K562 (cell line): ENCODE data around the gene RFPL3. TPM values are rescaled to one million over a fixed set of nuclear protein-coding genes. Genes with fewer than 3 reads are reported as not detected.

Experiments used
- ATAC-seq: fragments of 200-7000 bp; cut with Tn5 transposase; 3 replicates; pipeline ENCODE4 v1.9.1; 2020; ENCODE audit warnings: moderate library complexity
- BruUV-seq: library from RNA; stranded (reverse); fragments of 400-500 nt; replicated peaks from 2 replicates; lab custom pipeline; 2021; lab: Mats Ljungman, UMichigan
- CTCF ChIA-PET: fragments of 300-600 bp; formaldehyde crosslinking; extraction: SDS; loops from one replicate; lab custom pipeline; 2021; ENCODE audit warnings: low intra/inter-chr PET ratio; lab: Yijun Ruan, JAX
- POLR2A ChIA-PET: fragments of 300-600, 350-650 bp; sonication (Branson Sonifier 250); formaldehyde crosslinking; extraction: SDS; loops from one replicate; lab custom pipeline; 2021; ENCODE audit warnings: antibody characterized with exemption, inconsistent platforms; lab: Yijun Ruan, JAX
- DNase-seq, 4 experiments: peaks; one replicate each; pipeline versions ENCODE4 v3.0.0 to v3.0.0-alpha.2; 2011 to 2018; ENCODE audit warnings: low spot score in 3 of 4, mixed read lengths in 3 of 4; ENCODE audit errors: extremely low read depth in 1 of 4
- FAIRE-seq: peaks from 2 replicates; lab custom pipeline; 2011; peaks lifted over from hg19 to GRCh38; lab: Jason Lieb, UNC
- H2AFZ ChIP-seq: 2 replicates; pipeline ENCODE4 v1.6.0; 2011; ENCODE audit warnings: low read depth, low read length, control low read depth, inconsistent platforms
- H3K27ac ChIP-seq: fragments of 200-600 bp; 3 replicates; pipeline ENCODE4 v1.8.0; 2011; ENCODE audit warnings: low read depth, mild to moderate bottlenecking, control low read depth, inconsistent platforms, low read length, moderate library complexity, mixed read lengths; ENCODE audit errors: extremely low read depth
- H3K27me3 ChIP-seq, 2 experiments: fragments of 300-600 bp in 1 of 2; 2 replicates in 1 of 2; 3 replicates in 1 of 2; pipeline versions ENCODE4 v1.6.0 to v1.8.0; 2011; ENCODE audit warnings: inconsistent platforms in 2 of 2, low read length in 2 of 2, mild to moderate bottlenecking in 1 of 2, mixed read lengths in 1 of 2, moderate library complexity in 1 of 2; ENCODE audit not compliant: control insufficient read depth in 2 of 2, insufficient read depth in 2 of 2
- H3K36me3 ChIP-seq: fragments of 300-600 bp; 3 replicates; pipeline ENCODE4 v1.8.0; 2011; ENCODE audit warnings: mild to moderate bottlenecking, low read length, inconsistent platforms; ENCODE audit not compliant: control insufficient read depth, insufficient read depth
- H3K4me1 ChIP-seq, 2 experiments: fragments of 200-600 bp in 1 of 2; replicated peaks in 1 of 2; 2 replicates in 1 of 2; 3 replicates in 1 of 2; pipeline versions ENCODE4 v1.5.1 to v1.8.0; 2011; ENCODE audit warnings: inconsistent platforms in 2 of 2, low read length in 2 of 2, mild to moderate bottlenecking in 1 of 2, mixed read lengths in 1 of 2, moderate library complexity in 1 of 2; ENCODE audit not compliant: control insufficient read depth in 2 of 2, insufficient read depth in 2 of 2
- H3K4me2 ChIP-seq: 2 replicates; pipeline ENCODE4 v1.6.1; 2011; ENCODE audit warnings: low read length, control low read depth, inconsistent platforms, mixed read lengths; ENCODE audit not compliant: insufficient read depth
- H3K4me3 ChIP-seq: fragments of 200-600 bp; sonication (generic), shearing (Covaris generic); 2 replicates; pipeline ENCODE4 v1.5.1; 2016; ENCODE audit warnings: control low read depth, inconsistent platforms
- H3K79me2 ChIP-seq: fragments of 200-600 bp; 3 replicates; pipeline ENCODE4 v1.8.0; 2011; ENCODE audit warnings: low read length, inconsistent platforms; ENCODE audit not compliant: control insufficient read depth, insufficient read depth
- H3K9ac ChIP-seq, 2 experiments: 2 replicates each; pipeline versions ENCODE4 v1.6.0 to v1.6.1; 2011; ENCODE audit warnings: low read depth in 2 of 2, low read length in 2 of 2, control low read depth in 1 of 2, inconsistent platforms in 1 of 2, mild to moderate bottlenecking in 1 of 2, mixed read lengths in 1 of 2; ENCODE audit not compliant: insufficient read depth in 1 of 2
- H3K9me1 ChIP-seq: one replicate; pipeline ENCODE4 v1.6.0; 2011; ENCODE audit warnings: inconsistent platforms, mild to moderate bottlenecking, low read length, moderate library complexity; ENCODE audit not compliant: control insufficient read depth, insufficient read depth
- H3K9me3 ChIP-seq: replicated peaks from 2 replicates; pipeline ENCODE4 v1.5.1; 2011; ENCODE audit warnings: low read depth, low read length, inconsistent platforms; ENCODE audit not compliant: control insufficient read depth, insufficient read depth
- H4K20me1 ChIP-seq: replicated peaks from 2 replicates; pipeline ENCODE4 v1.6.1; 2011; ENCODE audit warnings: low read length, inconsistent platforms, mixed read lengths; ENCODE audit not compliant: control insufficient read depth, insufficient read depth
- NCOA4 ChIP-seq: fragments of 450-650 bp; IDR thresholded peaks from 2 replicates; pipeline ENCODE4 v1.6.1; 2018; ENCODE audit warnings: mild to moderate bottlenecking; ENCODE audit not compliant: partially characterized antibody
- WGBS: fragments of 100-300 bp; shearing (Covaris generic); methylation state at CpG from one replicate; pipeline ENCODE4 v1.1.6; 2016; ENCODE audit warnings: low coverage, mixed read lengths; ENCODE audit not compliant: insufficient coverage; ENCODE audit errors: missing lambda C conversion rate; 5-methylcytosine and 5-hydroxymethylcytosine counted together
- in situ Hi-C: fragments of 300-500 bp; cut with MboI; formaldehyde crosslinking; loops from 4 replicates; pipeline ENCODE4 v1.15.0; 2018; ENCODE audit warnings: inconsistent platforms, mixed read lengths
- intact Hi-C: fragments of 100-400 bp; cut with micrococcal nuclease; formaldehyde crosslinking; loops from 2 replicates; pipeline ENCODE4 v1.14.2; 2022
- polyA plus RNA-seq, 8 experiments: library from polyadenylated mRNA; depleted of rRNA in 4 of 8; stranded (reverse) in 5 of 8; unstranded in 3 of 8; fragments of >200 nt; fragmentation: Nextera tagmentation in 2 of 8; fragmentation: Illumina TruSeq in 1 of 8; extraction: Ambion mirVana in 2 of 8; extraction: Trizol in 1 of 8; gene quantifications; 2 replicates each; pipeline versions ENCODE4 v1.2.1 to v1.2.3, GENCODE V29; 2011 to 2014; ENCODE audit warnings: inconsistent platforms in 1 of 8, missing spikeins in 1 of 8
- total RNA-seq, 7 experiments: library from RNA; depleted of rRNA in 6 of 7; stranded (reverse); fragments of >200 nt in 6 of 7; fragmentation: Illumina TruSeq in 2 of 7; extraction: Trizol in 2 of 7; gene quantifications; 2 replicates each; pipeline versions ENCODE4 v1.2.1 to v1.2.3, GENCODE V29; 2011 to 2021; ENCODE audit warnings: low replicate concordance in 1 of 7
- TF ChIP-seq, protein P1 (sequence below): fragments of 250-450 bp; sonication (Bioruptor Pico); IDR thresholded peaks from 2 replicates; pipeline ENCODE4 v1.4.0; 2020; ENCODE audit warnings: mild to moderate bottlenecking, moderate library complexity

RFPL3 gene
- total and polyA plus RNA-seq, 9 of the 15 experiments (the other 6 are each of a cell fraction or from before 2014, with no cell fraction given): not detected

DNA sequence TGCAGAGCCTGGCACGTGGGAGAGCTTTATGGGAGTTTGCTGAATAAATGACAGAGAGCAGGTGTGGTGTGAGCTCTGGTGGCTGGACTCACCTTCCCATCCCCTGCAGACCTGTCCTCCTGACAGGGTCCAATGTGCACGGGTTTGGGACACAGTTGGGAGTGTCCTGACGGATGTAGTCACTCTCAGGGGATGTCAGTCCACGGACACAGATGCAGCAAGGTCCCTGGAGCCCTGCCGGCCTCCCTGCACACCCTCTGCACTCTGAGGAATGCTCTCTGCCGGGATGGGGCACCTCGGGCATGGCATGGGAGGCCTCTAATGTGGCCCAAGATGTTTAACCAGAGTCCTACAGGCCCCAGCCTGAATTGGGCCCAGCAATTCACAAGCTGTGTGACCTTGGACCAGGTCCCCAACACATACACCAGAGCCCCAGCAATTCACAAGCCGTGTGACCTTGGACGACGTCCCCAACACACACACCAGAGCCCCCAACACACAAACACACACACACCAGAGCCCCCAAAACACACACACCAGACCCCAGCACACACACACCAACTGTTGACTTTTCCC is 30.0 kb upstream of the RFPL3 start:
- H3K9me3 ChIP-seq: no peaks in the 10 kb centered on the region
- H3K79me2 ChIP-seq: no peaks in the 10 kb centered on the region
- H3K9me1 ChIP-seq: no peaks in the 10 kb centered on the region
- FAIRE-seq (no peak), ATAC-seq (no peak), DNase-seq (no peak)
- H2AFZ ChIP-seq: no peak overlapping the region
- H3K4me2 ChIP-seq: no peak overlapping the region
- 0% methylated on average over 10 of the region's 10 CpGs for WGBS
- H3K4me3 ChIP-seq: no peak overlapping the region
- no peak overlapping the region for H3K27ac ChIP-seq
- in situ Hi-C loops (no loop called here), intact Hi-C loops (no loop called here)
- ChIA-PET CTCF (no interaction called here), POLR2A (no interaction called here)
- H3K9ac ChIP-seq: no peak overlapping the region
- no peaks in the 10 kb centered on the region for H4K20me1 ChIP-seq
- H3K36me3 ChIP-seq: no peaks in the 10 kb centered on the region
- peaks cover 0 to 5% of the 10 kb centered on the region in 2 experiments; a peak in 1 of 5 replicates for H3K27me3 ChIP-seq
- BruUV-seq: no TSS peak
- H3K4me1 ChIP-seq: peaks cover 0 to 3% of the 10 kb centered on the region in 2 experiments; a peak in 1 of 5 replicates
- TF ChIP-seq, protein P1, sequence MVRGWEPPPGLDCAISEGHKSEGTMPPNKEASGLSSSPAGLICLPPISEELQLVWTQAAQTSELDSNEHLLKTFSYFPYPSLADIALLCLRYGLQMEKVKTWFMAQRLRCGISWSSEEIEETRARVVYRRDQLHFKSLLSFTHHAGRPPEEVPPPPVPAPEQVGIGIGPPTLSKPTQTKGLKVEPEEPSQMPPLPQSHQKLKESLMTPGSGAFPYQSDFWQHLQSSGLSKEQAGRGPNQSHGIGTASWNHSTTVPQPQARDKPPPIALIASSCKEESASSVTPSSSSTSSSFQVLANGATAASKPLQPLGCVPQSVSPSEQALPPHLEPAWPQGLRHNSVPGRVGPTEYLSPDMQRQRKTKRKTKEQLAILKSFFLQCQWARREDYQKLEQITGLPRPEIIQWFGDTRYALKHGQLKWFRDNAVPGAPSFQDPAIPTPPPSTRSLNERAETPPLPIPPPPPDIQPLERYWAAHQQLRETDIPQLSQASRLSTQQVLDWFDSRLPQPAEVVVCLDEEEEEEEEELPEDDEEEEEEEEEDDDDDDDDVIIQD (CRISPR knock-in tag): no peak
- TF ChIP-seq NCOA4: no peak
